Measurements from ENCODE around the gene TRAT1. TPM values are rescaled to one million over a fixed set of nuclear protein-coding genes. Genes with fewer than 3 reads are reported as not detected.

TRAT1 gene
- total and polyA plus RNA-seq, 2 donors (not counting 1 experiment from before 2014, with no cell fraction given), result 0.34 TPM; not detected in 1

DNA sequence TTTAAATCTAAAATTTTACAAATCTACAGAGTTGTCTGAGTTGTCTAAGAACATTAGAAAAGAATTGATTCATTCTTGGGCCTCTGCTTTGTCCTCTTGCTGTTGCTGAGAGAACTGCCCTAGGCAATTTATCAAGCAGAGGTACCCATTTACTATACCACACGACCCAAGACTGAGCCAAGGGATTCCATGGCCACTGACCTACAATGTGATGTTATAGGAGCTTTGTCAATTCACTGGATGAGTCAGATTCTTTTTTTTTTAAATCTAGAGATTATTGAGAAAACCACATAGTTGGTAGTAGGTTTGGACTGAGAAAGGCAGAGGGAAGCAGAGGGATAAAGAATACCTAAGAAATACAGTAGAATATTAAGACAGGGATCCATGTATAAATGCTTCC is 55.3 kb downstream of the TRAT1 start:
- H3K4me3 ChIP-seq (ENCODE audit: control extremely low read depth in 1 of 5, extremely low read depth in 1 of 5, insufficient read depth in 1 of 5, low read depth in 2 of 5, low read length in 4 of 5), result no peak overlapping the region

DNA sequence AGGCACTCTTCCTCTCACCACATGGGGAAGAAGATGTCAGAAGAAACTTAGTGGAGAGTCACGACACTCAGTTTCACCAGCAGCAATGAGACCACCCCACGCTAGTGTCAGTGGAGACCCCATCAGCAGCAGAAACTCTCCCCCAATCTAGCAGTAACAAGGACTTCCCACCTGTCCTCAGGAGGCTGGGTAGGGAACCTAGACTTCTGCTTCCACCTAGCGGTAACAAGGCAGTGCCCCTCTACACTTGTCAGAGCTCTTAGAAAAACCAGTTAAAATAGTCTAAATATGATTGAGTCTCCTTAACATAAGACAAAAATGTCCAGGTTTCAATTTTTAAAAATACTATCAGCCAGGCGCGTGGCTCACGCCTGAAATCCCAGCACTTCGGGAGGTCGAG is 57.3 kb downstream of the TRAT1 start:
- Histone ChIP-seq H3K4me2 (replicated peaks; ENCODE audit: low read depth, low read length, poor library complexity, severe bottlenecking) (no peak overlapping the region), H3K79me2 (ENCODE audit: control insufficient read depth, insufficient read depth, low read length) (no peaks in the 10 kb centered on the region), H3K27ac (ENCODE audit: low read length in 2 of 2) (no peak overlapping the region), H3K36me3 (replicated peaks in 1 of 2; ENCODE audit: control extremely low read depth in 1 of 2, control insufficient read depth in 1 of 2, extremely low read depth in 1 of 2, insufficient read depth in 2 of 2, low read length in 1 of 2) (no peaks in the 10 kb centered on the region), H3K9me3 (ENCODE audit: control extremely low read depth in 1 of 3, control insufficient read depth in 2 of 3, insufficient read depth in 1 of 3, low read length in 2 of 3) (no peaks in the 10 kb centered on the region), H2AFZ (ENCODE audit: insufficient read depth, low read depth, low read length, poor library complexity, severe bottlenecking) (no peak overlapping the region), H3K9ac (ENCODE audit: low read length) (no peak overlapping the region), H3K4me3 (ENCODE audit: control extremely low read depth in 1 of 5, extremely low read depth in 1 of 5, insufficient read depth in 1 of 5, low read depth in 2 of 5, low read length in 4 of 5) (no peak overlapping the region), H3K27me3 (replicated peaks in 1 of 4; ENCODE audit: control extremely low read depth in 1 of 4, control insufficient read depth in 3 of 4, insufficient read depth in 4 of 4, low read length in 3 of 4) (no peaks in the 10 kb centered on the region), H3K4me1 (ENCODE audit: control insufficient read depth in 2 of 2, insufficient read depth in 2 of 2, low read length in 2 of 2) (no peaks in the 10 kb centered on the region), H4K20me1 (ENCODE audit: control insufficient read depth, insufficient read depth, low read length, poor library complexity, severe bottlenecking) (no peaks in the 10 kb centered on the region)
- Mint-ChIP-seq H3K27ac (no peak overlapping the region), H3K27me3 (peaks cover 11% of the 10 kb centered on the region), H3K4me3 (no peak overlapping the region), H3K9me3 (ENCODE audit: insufficient read depth) (no peaks in the 10 kb centered on the region), H3K4me1 (no peaks in the 10 kb centered on the region)
- ChIA-PET POLR2A (no interaction called here), CTCF (no interaction called here)
- WGBS (ENCODE audit: insufficient coverage), result 83% methylated on average over 2 of the region's 8 CpGs
- no peak for ATAC-seq (ENCODE audit: low read depth)
- no peak for TF ChIP-seq EZH2 (IDR thresholded peaks at IDR 0.05; ENCODE audit: borderline replicate concordance, insufficient read depth, low read depth, low read length, poor library complexity, severe bottlenecking)
- TF ChIP-seq, protein P1, sequence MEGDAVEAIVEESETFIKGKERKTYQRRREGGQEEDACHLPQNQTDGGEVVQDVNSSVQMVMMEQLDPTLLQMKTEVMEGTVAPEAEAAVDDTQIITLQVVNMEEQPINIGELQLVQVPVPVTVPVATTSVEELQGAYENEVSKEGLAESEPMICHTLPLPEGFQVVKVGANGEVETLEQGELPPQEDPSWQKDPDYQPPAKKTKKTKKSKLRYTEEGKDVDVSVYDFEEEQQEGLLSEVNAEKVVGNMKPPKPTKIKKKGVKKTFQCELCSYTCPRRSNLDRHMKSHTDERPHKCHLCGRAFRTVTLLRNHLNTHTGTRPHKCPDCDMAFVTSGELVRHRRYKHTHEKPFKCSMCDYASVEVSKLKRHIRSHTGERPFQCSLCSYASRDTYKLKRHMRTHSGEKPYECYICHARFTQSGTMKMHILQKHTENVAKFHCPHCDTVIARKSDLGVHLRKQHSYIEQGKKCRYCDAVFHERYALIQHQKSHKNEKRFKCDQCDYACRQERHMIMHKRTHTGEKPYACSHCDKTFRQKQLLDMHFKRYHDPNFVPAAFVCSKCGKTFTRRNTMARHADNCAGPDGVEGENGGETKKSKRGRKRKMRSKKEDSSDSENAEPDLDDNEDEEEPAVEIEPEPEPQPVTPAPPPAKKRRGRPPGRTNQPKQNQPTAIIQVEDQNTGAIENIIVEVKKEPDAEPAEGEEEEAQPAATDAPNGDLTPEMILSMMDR (IDR thresholded peaks at IDR 0.05), result no peak
- intact Hi-C loops (cut with micrococcal nuclease), result no loop called here
- no peak for DNase-seq

More for the DNA sequence above, 55.3 kb downstream of the TRAT1 start:
- POLR2A ChIA-PET, result no interaction called here
- Mint-ChIP-seq H3K4me3 (no peak overlapping the region), H3K27ac (no peak overlapping the region), H3K27me3 (peaks cover 11% of the 10 kb centered on the region), H3K9me3 (ENCODE audit: insufficient read depth) (no peaks in the 10 kb centered on the region), H3K4me1 (no peaks in the 10 kb centered on the region)
- WGBS (ENCODE audit: insufficient coverage), result no CpG with 5 or more reads among the region's 1 CpG
- DNase-seq (no peak), ATAC-seq (ENCODE audit: low read depth) (no peak)
- no peak overlapping the region for H3K4me2 ChIP-seq (replicated peaks; ENCODE audit: low read depth, low read length, poor library complexity, severe bottlenecking)
- no peak overlapping the region for H3K27ac ChIP-seq (ENCODE audit: low read length in 2 of 2)
- intact Hi-C loops (cut with micrococcal nuclease), result no loop called here
- no peaks in the 10 kb centered on the region for H3K36me3 ChIP-seq (replicated peaks in 1 of 2; ENCODE audit: control extremely low read depth in 1 of 2, control insufficient read depth in 1 of 2, extremely low read depth in 1 of 2, insufficient read depth in 2 of 2, low read length in 1 of 2)
- H3K27me3 ChIP-seq (replicated peaks in 1 of 4; ENCODE audit: control extremely low read depth in 1 of 4, control insufficient read depth in 3 of 4, insufficient read depth in 4 of 4, low read length in 3 of 4), result no peaks in the 10 kb centered on the region
- no peak overlapping the region for H3K9ac ChIP-seq (ENCODE audit: low read length)
- no peaks in the 10 kb centered on the region for H3K4me1 ChIP-seq (ENCODE audit: control insufficient read depth in 2 of 2, insufficient read depth in 2 of 2, low read length in 2 of 2)
- H2AFZ ChIP-seq (ENCODE audit: insufficient read depth, low read depth, low read length, poor library complexity, severe bottlenecking), result no peak overlapping the region
- no peaks in the 10 kb centered on the region for H4K20me1 ChIP-seq (ENCODE audit: control insufficient read depth, insufficient read depth, low read length, poor library complexity, severe bottlenecking)
- no peaks in the 10 kb centered on the region for H3K9me3 ChIP-seq (ENCODE audit: control extremely low read depth in 1 of 3, control insufficient read depth in 2 of 3, insufficient read depth in 1 of 3, low read length in 2 of 3)
- CTCF ChIA-PET, result no interaction called here
- no peaks in the 10 kb centered on the region for H3K79me2 ChIP-seq (ENCODE audit: control insufficient read depth, insufficient read depth, low read length)
- TF ChIP-seq, protein P1 (IDR thresholded peaks at IDR 0.05), result no peak
